DND-41 (cell line): ENCODE measurements around the gene MRTFA.
"Not testable (repeated sequence)": the region's sequence is repeated elsewhere in the genome, so short reads cannot be mapped to it uniquely, and the experiment has no call there.

ENCODE experiments used
- ATAC-seq: fragments of 200-7000 bp; cut with Tn5 transposase; 3 replicates; pipeline ENCODE4 v1.9.1; 2021; ENCODE audit warnings: low read depth; ENCODE audit not compliant: insufficient read depth
- DNase-seq: peaks from one replicate; pipeline ENCODE4 v3.0.0-alpha.2; 2020
- H2AFZ ChIP-seq: 2 replicates; pipeline ENCODE4 v1.6.0; 2012; ENCODE audit warnings: low read depth, low read length
- H3K27ac ChIP-seq: 2 replicates; pipeline ENCODE4 v1.5.1; 2012; ENCODE audit warnings: low read length, inconsistent platforms
- H3K27me3 ChIP-seq: fragments of 200-600 bp; sonication (generic); 2 replicates; pipeline ENCODE4 v1.6.0; 2012; ENCODE audit warnings: low read length, mild to moderate bottlenecking, inconsistent platforms; ENCODE audit not compliant: insufficient read depth, poor library complexity
- H3K36me3 ChIP-seq: 2 replicates; pipeline ENCODE4 v1.5.1; 2012; ENCODE audit warnings: low read length, inconsistent platforms; ENCODE audit not compliant: insufficient read depth
- H3K4me1 ChIP-seq: 2 replicates; pipeline ENCODE4 v1.5.1; 2012; ENCODE audit warnings: mild to moderate bottlenecking, low read length; ENCODE audit not compliant: insufficient read depth
- H3K4me2 ChIP-seq: 2 replicates; pipeline ENCODE4 v1.6.0; 2012; ENCODE audit warnings: mild to moderate bottlenecking, moderate library complexity, low read length, inconsistent platforms; ENCODE audit not compliant: insufficient read depth
- H3K4me3 ChIP-seq, 2 experiments: fragments of 200-600 bp in 1 of 2; shearing (Covaris generic) in 1 of 2; 2 replicates each; pipeline ENCODE4 v1.5.1; 2012 to 2016; ENCODE audit warnings: inconsistent platforms in 2 of 2, low read length in 2 of 2, mild to moderate bottlenecking in 2 of 2, low read depth in 1 of 2, moderate library complexity in 1 of 2
- H3K79me2 ChIP-seq: 2 replicates; pipeline ENCODE4 v1.6.0; 2012; ENCODE audit warnings: low read length, inconsistent platforms; ENCODE audit not compliant: insufficient read depth
- H3K9ac ChIP-seq: 2 replicates; pipeline ENCODE4 v1.6.0; 2012; ENCODE audit warnings: low read depth, mild to moderate bottlenecking, inconsistent platforms, low read length, moderate library complexity
- H3K9me3 ChIP-seq: 2 replicates; pipeline ENCODE4 v1.5.1; 2012; ENCODE audit warnings: low read length, moderate library complexity, mild to moderate bottlenecking, inconsistent platforms; ENCODE audit not compliant: insufficient read depth, severe bottlenecking
- H4K20me1 ChIP-seq: 2 replicates; pipeline ENCODE4 v1.6.0; 2012; ENCODE audit warnings: low read length; ENCODE audit not compliant: insufficient read depth
- CTCF ChIP-seq: IDR thresholded peaks from 2 replicates; pipeline ENCODE4 v1.5.1; 2012; ENCODE audit warnings: borderline replicate concordance, low read length, moderate library complexity, mild to moderate bottlenecking; ENCODE audit not compliant: poor library complexity, severe bottlenecking; ENCODE audit errors: extremely low read depth
- EZH2 ChIP-seq: IDR thresholded peaks from 3 replicates; pipeline ENCODE4 v1.6.1; 2012; ENCODE audit warnings: borderline replicate concordance, low read depth, mild to moderate bottlenecking, moderate library complexity, low read length, inconsistent platforms; ENCODE audit not compliant: severe bottlenecking

Gene MRTFA

GRCh38 chr22:40509401-40510134 lies 127.0 kb downstream of the MRTFA start:
- Histone ChIP-seq H3K9me3 (no peaks in the 10 kb centered on the region), H3K27ac (no peak overlapping the region), H2AFZ (no peak overlapping the region), H4K20me1 (no peaks in the 10 kb centered on the region), H3K4me2 (no peak overlapping the region), H3K27me3 (no peaks in the 10 kb centered on the region), H3K4me3 (no peak overlapping the region), H3K9ac (no peak overlapping the region), H3K79me2 (no peaks in the 10 kb centered on the region), H3K4me1 (no peaks in the 10 kb centered on the region), H3K36me3 (no peaks in the 10 kb centered on the region)
- no peak for TF ChIP-seq EZH2
- no peak for TF ChIP-seq CTCF
- DNase-seq = no peak
- no peak for ATAC-seq

- not testable (repeated sequence) for H3K4me2 ChIP-seq, H3K79me2 ChIP-seq, DNase-seq, H3K27me3 ChIP-seq, H3K4me1 ChIP-seq, H2AFZ ChIP-seq, H3K9me3 ChIP-seq, H3K9ac ChIP-seq, H4K20me1 ChIP-seq, H3K4me3 ChIP-seq, H3K27ac ChIP-seq, ATAC-seq, H3K36me3 ChIP-seq
Measured at GRCh38 chr22:40508046-40508445, 128.5 kb downstream of the MRTFA start.

- H2AFZ ChIP-seq = no peak overlapping the region
- no peak overlapping the region for H3K9ac ChIP-seq
- ATAC-seq = no peak
- TF ChIP-seq CTCF = no peak
- no peak for TF ChIP-seq EZH2
- H3K4me2 ChIP-seq = no peak overlapping the region
- H3K27ac ChIP-seq = no peak overlapping the region
- no peak for DNase-seq
- H3K4me1 ChIP-seq = no peaks in the 10 kb centered on the region
- no peak overlapping the region for H3K4me3 ChIP-seq
- peaks cover 3% of the 10 kb centered on the region; the same call in 1 of the 2 replicates for H3K79me2 ChIP-seq
- no peaks in the 10 kb centered on the region for H4K20me1 ChIP-seq
- H3K9me3 ChIP-seq = peaks cover 8% of the 10 kb centered on the region
- H3K27me3 ChIP-seq = no peaks in the 10 kb centered on the region
- peaks cover 10% of the 10 kb centered on the region for H3K36me3 ChIP-seq
Measured at GRCh38 chr22:40507491-40507890, 129.0 kb downstream of the MRTFA start.

GRCh38 chr22:40506762-40507161 lies 129.8 kb downstream of the MRTFA start:
- H3K79me2 ChIP-seq = peaks cover 3% of the 10 kb centered on the region; the same call in 1 of the 2 replicates
- ATAC-seq (no peak), DNase-seq (no peak)
- no peak overlapping the region for H2AFZ ChIP-seq
- H3K9ac ChIP-seq = no peak overlapping the region
- H3K27ac ChIP-seq = no peak overlapping the region
- H4K20me1 ChIP-seq = no peaks in the 10 kb centered on the region
- no peak overlapping the region for H3K4me2 ChIP-seq
- peaks cover 8% of the 10 kb centered on the region for H3K9me3 ChIP-seq
- peaks cover 10% of the 10 kb centered on the region for H3K36me3 ChIP-seq
- no peaks in the 10 kb centered on the region for H3K27me3 ChIP-seq
- H3K4me1 ChIP-seq = no peaks in the 10 kb centered on the region
- no peak overlapping the region for H3K4me3 ChIP-seq
- TF ChIP-seq CTCF = no peak
- TF ChIP-seq EZH2 = no peak
